ENCODE measurements around the gene EXOC5. TPM values are rescaled to one million over a fixed set of nuclear protein-coding genes. Genes with fewer than 3 reads are reported as not detected.

Gene EXOC5
- polyA plus RNA-seq, 1 donor (not counting 4 experiments of a cell fraction or from before 2014, with no cell fraction given): 48.2 TPM

DNA sequence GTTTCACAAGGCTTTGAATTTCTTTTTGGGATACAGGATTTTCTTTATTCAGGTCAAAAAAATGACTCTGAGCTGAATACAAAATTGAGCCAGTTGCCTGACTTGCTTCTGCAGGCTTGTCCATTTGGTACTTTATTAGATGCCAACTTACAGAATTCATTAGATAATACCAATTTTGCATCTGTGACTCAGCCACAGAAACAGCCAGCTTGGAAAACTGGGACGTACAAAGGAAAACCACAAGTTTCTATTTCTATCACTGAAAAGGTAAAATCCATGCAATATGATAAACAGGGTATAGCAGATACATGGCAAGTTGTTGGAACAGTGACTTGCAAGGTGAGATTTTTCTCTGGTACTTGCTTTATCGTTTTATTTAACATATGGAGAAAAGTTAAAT, 5.8 kb upstream of the EXOC5 start:
- no peak overlapping the region for H2AFZ ChIP-seq (ENCODE audit: control insufficient read depth, low read length)
- H3K4me2 ChIP-seq (ENCODE audit: control insufficient read depth, extremely low read depth, insufficient read depth, low read depth, low read length): no peak overlapping the region
- no peak overlapping the region for H3K4me3 ChIP-seq (ENCODE audit: control insufficient read depth in 2 of 3, extremely low read depth in 1 of 3, insufficient read depth in 2 of 3, low read depth in 1 of 3, low read length in 3 of 3)
- peaks cover 51% of the 10 kb centered on the region for H3K79me2 ChIP-seq (ENCODE audit: control insufficient read depth, insufficient read depth, low read length)
- peaks cover 2% of the 10 kb centered on the region for H3K9me1 ChIP-seq (ENCODE audit: control insufficient read depth, extremely low read depth, insufficient read depth, low read length)
- H4K20me1 ChIP-seq (ENCODE audit: control insufficient read depth, extremely low read depth, insufficient read depth, low read length): no peaks in the 10 kb centered on the region
- dilution Hi-C loops (cut with MboI; ENCODE audit: extremely low pct_ligation_motif_present, low sequenced_read_pairs): no loop called here
- H3K36me3 ChIP-seq (ENCODE audit: control insufficient read depth in 2 of 2, extremely low read depth in 1 of 2, insufficient read depth in 2 of 2, low read length in 2 of 2): peaks cover 6 to 9% of the 10 kb centered on the region in 2 experiments
- no peak overlapping the region for H3K27ac ChIP-seq (ENCODE audit: control insufficient read depth, insufficient read depth, low read length)
- TF ChIP-seq, protein P1, sequence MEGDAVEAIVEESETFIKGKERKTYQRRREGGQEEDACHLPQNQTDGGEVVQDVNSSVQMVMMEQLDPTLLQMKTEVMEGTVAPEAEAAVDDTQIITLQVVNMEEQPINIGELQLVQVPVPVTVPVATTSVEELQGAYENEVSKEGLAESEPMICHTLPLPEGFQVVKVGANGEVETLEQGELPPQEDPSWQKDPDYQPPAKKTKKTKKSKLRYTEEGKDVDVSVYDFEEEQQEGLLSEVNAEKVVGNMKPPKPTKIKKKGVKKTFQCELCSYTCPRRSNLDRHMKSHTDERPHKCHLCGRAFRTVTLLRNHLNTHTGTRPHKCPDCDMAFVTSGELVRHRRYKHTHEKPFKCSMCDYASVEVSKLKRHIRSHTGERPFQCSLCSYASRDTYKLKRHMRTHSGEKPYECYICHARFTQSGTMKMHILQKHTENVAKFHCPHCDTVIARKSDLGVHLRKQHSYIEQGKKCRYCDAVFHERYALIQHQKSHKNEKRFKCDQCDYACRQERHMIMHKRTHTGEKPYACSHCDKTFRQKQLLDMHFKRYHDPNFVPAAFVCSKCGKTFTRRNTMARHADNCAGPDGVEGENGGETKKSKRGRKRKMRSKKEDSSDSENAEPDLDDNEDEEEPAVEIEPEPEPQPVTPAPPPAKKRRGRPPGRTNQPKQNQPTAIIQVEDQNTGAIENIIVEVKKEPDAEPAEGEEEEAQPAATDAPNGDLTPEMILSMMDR (optimal IDR thresholded peaks at IDR 0.05 in 1 of 3, IDR thresholded peaks at IDR 0.05 in 1 of 3, conservative IDR thresholded peaks at IDR 0.05 in 1 of 3; ENCODE audit: extremely low read depth in 1 of 3, insufficient read depth in 2 of 3, low read length in 3 of 3): no peak
- TF ChIP-seq EZH2 (IDR thresholded peaks at IDR 0.05; ENCODE audit: low read length): no peak
- H3K9ac ChIP-seq (ENCODE audit: control insufficient read depth, extremely low read depth, insufficient read depth, low read length): no peak overlapping the region
- FAIRE-seq (no peak), DNase-seq (ENCODE audit: low read depth, low spot score) (no peak)
- H3K9me3 ChIP-seq (ENCODE audit: control insufficient read depth, low read depth, low read length): no peaks in the 10 kb centered on the region
- H3K4me1 ChIP-seq (ENCODE audit: control insufficient read depth, extremely low read depth, insufficient read depth, low read length): peaks cover 9% of the 10 kb centered on the region
- H3K27me3 ChIP-seq (ENCODE audit: control insufficient read depth, extremely low read depth, insufficient read depth, low read length): no peaks in the 10 kb centered on the region

DNA sequence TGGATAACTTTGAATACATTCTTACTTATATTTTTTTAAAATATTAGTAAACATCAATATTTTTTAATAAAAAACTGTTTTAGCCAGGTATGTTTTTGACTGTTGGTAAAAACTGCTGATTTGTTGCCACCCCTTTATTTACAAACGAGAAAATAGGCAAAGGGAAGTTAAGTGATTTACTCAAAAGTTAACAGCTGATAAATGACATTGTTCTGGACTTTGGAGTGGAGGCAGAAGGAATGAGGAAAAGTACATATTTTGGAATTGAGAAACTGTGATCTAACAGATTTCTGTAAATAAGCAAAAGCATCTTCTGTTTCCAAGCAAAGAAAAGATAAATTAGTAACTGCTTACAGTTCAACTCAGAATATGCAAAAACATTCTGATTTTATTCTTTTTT, 4.5 kb upstream of the EXOC5 start:
- dilution Hi-C loops (cut with MboI; ENCODE audit: extremely low pct_ligation_motif_present, low sequenced_read_pairs): no loop called here
- H3K79me2 ChIP-seq (ENCODE audit: control insufficient read depth, insufficient read depth, low read length): peaks cover 59% of the 10 kb centered on the region
- no peak for FAIRE-seq

More for the DNA sequence above, 4.5 kb upstream of the EXOC5 start:
- Histone ChIP-seq H3K4me1 (ENCODE audit: control insufficient read depth, extremely low read depth, insufficient read depth, low read length) (peaks cover 9% of the 10 kb centered on the region), H3K4me2 (ENCODE audit: control insufficient read depth, extremely low read depth, insufficient read depth, low read depth, low read length) (no peak overlapping the region), H3K36me3 (ENCODE audit: control insufficient read depth in 2 of 2, extremely low read depth in 1 of 2, insufficient read depth in 2 of 2, low read length in 2 of 2) (peaks cover 5 to 9% of the 10 kb centered on the region in 2 experiments), H3K27me3 (ENCODE audit: control insufficient read depth, extremely low read depth, insufficient read depth, low read length) (no peaks in the 10 kb centered on the region), H3K9ac (ENCODE audit: control insufficient read depth, extremely low read depth, insufficient read depth, low read length) (no peak overlapping the region), H3K4me3 (ENCODE audit: control insufficient read depth in 2 of 3, extremely low read depth in 1 of 3, insufficient read depth in 2 of 3, low read depth in 1 of 3, low read length in 3 of 3) (no peak overlapping the region), H3K9me3 (ENCODE audit: control insufficient read depth, low read depth, low read length) (no peaks in the 10 kb centered on the region), H3K27ac (ENCODE audit: control insufficient read depth, insufficient read depth, low read length) (no peak overlapping the region), H2AFZ (ENCODE audit: control insufficient read depth, low read length) (no peak overlapping the region), H4K20me1 (ENCODE audit: control insufficient read depth, extremely low read depth, insufficient read depth, low read length) (no peaks in the 10 kb centered on the region), H3K9me1 (ENCODE audit: control insufficient read depth, extremely low read depth, insufficient read depth, low read length) (no peaks in the 10 kb centered on the region)
- no peak for DNase-seq (ENCODE audit: low read depth, low spot score)
- TF ChIP-seq, protein P1 (optimal IDR thresholded peaks at IDR 0.05 in 1 of 3, IDR thresholded peaks at IDR 0.05 in 1 of 3, conservative IDR thresholded peaks at IDR 0.05 in 1 of 3; ENCODE audit: extremely low read depth in 1 of 3, insufficient read depth in 2 of 3, low read length in 3 of 3): no peak
- TF ChIP-seq EZH2 (IDR thresholded peaks at IDR 0.05; ENCODE audit: low read length): no peak

All from keratinocyte (primary cell).